Measurements from ENCODE around the gene EML6.
A peak's percentile ranks its signal among the peaks of the same experiment; 100 is the strongest.
"Not testable (repeated sequence)": the region's sequence is repeated elsewhere in the genome, so short reads cannot be mapped to it uniquely, and the experiment has no call there.

EML6 gene

DNA sequence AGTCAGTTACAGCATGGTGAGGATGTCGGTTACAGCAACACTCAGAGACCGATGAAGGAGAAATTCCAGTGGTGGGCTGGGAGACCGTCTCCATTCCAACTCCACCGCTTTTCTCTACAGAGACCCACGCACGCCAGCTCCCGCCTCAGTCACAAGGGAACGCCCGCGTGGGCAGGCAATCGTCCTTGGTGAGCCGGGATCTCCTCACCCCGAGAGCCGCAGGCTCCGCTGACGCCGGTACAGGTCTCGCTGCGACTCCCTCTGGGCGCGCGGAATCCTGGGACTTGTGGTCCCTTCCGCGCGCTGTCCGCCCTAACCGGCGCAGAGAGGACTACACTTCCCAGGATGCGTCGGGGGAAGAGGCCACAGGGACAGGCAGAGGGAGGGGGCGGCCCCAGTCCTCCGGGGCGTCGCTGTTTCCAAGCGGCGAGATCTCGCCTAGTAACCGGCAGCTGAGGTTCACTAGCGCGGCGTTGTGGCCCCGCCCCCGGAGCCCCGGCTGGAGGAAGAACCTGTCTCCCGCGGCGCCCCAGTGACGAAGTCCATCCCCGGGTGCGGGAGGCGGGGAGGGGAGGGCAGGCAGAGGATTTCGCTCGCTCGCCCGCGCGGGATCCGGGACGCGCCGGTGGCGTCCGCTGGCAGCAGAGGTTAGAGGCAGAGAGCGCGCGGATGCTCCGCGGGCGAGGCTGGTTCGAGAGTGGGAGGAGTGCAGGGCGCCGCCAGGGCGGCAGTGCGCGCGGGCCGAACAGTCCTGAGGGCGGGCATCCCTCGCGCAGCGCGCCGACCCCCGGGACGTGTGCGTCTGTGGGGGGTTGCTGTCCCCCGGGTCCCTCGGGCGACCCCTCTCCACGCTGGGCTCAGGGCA lies at the start of gene EML6:
TSS of gene EML6 (plus strand) at position 532 of the 865 bp plus-strand sequence. CDS start 1,400 bp downstream, outside the sequence.
- peak; percentile 99 for DNase-seq

- DNase-seq = no peak
Observed at GRCh38 chr2:54675281-54675680, 48.2 kb upstream of the EML6 start.

GRCh38 chr2:54675738-54676137 lies 47.7 kb upstream of the EML6 start:
- DNase-seq = no peak

- no peak for DNase-seq
Observed at GRCh38 chr2:54676656-54677055, 46.8 kb upstream of the EML6 start.

GRCh38 chr2:54677476-54678265 lies 45.8 kb upstream of the EML6 start:
- no peak for DNase-seq

GRCh38 chr2:54678719-54679118 lies 44.7 kb upstream of the EML6 start:
- DNase-seq = no peak

GRCh38 chr2:54680397-54681041 lies 42.9 kb upstream of the EML6 start:
- DNase-seq = no peak

GRCh38 chr2:54681416-54681815 lies 42.0 kb upstream of the EML6 start:
- no peak for DNase-seq

GRCh38 chr2:54683596-54683995 lies 39.9 kb upstream of the EML6 start:
- no peak for DNase-seq

- peak; percentile 35 for DNase-seq
Observed at GRCh38 chr2:54685263-54685775, 38.1 kb upstream of the EML6 start.

DNA sequence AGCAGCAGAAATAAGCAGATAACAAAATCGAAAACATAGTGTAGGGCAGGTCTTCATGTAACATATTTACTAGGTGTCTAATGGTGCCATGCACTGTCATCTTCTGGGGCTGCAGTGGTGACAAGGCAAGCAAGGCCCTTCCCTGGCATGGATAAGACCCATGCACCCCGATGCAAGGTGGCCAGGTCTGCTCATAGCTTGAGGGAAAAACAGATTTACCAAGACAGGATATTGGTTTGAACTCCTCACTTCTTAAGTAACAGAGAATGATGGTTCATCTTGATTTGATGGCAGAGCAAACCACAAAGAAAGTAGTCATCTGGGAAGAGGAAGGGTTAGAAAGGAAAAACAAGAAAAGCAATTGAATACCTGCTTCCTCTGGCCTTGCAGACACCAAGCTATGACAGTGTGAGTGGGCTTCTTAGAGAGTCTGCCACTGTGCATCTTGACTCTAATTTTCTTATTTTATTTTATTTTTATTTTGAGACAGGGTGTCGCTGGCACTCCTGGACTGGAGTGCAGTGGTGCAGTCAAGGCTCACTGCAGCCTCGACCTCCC lies 35.8 kb upstream of the EML6 start:
- no peak for DNase-seq

- no peak for DNase-seq
Observed at GRCh38 chr2:54691445-54692135, 31.9 kb upstream of the EML6 start.

GRCh38 chr2:54692556-54692955 lies 30.9 kb upstream of the EML6 start:
- DNase-seq = no peak

- DNase-seq = no peak
Observed at GRCh38 chr2:54695378-54695777, 28.1 kb upstream of the EML6 start.

- no peak for DNase-seq
Observed at GRCh38 chr2:54697934-54698333, 25.5 kb upstream of the EML6 start.

GRCh38 chr2:54698926-54699325 lies 24.5 kb upstream of the EML6 start:
- not testable (repeated sequence) for DNase-seq

DNA sequence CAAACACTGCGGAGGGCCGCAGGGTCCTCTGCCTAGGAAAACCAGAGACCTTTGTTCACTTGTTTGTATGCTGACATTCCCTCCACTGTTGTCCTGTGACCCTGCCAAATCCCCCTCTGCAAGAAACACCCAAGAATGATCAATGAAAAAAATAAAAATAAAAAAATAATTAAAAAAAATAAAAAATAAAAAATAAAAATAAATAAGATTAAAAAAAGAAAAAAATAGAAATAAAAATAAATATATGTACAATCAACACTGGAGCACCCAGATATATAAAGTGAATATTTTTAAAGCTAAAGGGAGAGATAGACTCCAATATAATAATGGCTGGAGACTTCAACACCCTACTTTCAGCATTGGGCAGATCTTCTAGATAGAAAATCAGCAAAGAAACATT lies 23.8 kb upstream of the EML6 start:
- DNase-seq = no peak

- no peak for DNase-seq
Observed at GRCh38 chr2:54701029-54701428, 22.4 kb upstream of the EML6 start.

DNA sequence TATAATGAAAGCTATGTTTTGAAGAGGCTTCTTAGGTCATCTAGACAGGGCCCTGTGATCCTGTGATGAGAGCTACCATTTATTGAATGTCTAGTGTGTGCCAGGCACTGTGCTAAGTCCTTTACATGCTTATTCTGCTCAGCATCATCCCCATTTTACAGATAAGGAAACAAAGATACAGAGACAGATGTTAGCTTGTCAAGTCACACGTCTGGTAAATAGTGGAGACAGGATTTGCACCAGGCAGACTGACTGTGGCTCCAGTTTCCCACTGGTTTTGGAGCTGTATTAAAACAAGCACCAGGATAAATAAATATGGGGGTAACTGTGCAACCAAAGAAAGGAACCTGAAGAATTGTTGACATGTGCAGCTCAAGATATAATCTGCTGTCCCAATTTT lies 19.2 kb upstream of the EML6 start:
- no peak for DNase-seq

- peak; percentile 65 for DNase-seq
Observed at GRCh38 chr2:54704688-54705605, 18.5 kb upstream of the EML6 start.

DNA sequence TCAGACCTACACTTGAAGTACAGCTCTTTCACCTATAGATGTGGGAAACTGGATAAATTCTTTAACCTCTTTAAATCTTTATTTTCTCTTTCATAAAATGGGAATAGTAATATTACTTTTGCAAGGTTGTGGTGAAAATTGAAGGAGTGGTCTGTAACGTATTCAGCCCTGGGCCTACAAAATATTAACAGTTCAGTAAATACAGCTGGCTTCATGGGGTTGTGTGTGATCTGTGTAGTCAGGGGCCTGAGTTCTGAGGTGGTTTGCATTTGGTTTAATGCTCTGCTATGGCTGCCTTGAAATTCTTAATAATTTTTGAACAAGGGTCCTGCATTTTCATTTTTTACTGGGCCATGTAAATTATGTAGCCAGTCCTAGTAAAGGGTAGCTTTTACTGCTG lies 16.8 kb upstream of the EML6 start:
- no peak for DNase-seq

Data from NCI-H345 (cell line).